Left hindlimb (tissue), 1 donor: ENCODE measurements around the gene WDHD1.
"Not testable (repeated sequence)": the region's sequence is repeated elsewhere in the genome, so short reads cannot be mapped to it uniquely, and the experiment has no call there.

Experiments used
- DNase-seq: peaks from one replicate; pipeline ENCODE4 v3.0.0-alpha.2; 2018

Gene WDHD1

DNA sequence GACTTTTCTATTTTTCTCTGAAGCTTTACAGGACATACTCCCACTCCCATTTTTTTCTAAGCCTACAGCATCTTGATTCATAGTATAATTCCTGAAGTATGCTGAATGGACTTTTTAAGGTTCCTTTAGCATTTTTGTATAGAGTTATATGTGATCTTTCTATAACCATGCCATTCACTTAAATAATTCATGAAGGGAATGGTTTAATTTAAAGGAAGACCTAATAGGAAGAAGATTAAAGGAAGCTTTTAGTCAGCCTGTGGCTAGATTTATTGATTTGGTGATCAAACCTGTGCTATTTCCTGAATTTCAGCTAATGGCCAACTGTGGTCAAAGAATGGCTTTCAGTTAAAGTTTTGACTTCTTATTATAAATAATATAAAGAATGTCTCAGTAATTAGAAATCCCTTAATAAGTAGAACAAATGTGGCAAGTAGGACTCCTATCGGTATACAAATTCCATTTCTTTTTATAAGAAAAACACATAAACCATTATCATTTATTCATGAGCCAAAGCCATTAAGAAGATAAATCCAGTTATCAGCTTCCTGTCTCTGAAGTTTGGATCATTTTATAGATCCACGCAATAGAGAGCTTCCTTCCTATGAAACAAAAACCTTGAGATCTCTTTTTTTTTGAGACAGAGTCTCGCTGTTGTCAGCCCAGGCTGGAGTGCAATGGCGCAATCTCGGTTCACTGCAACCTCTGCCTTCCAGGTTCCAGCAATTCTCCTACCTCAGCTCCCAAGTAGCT lies 20.6 kb upstream of the WDHD1 start:
- DNase-seq: no peak

DNA sequence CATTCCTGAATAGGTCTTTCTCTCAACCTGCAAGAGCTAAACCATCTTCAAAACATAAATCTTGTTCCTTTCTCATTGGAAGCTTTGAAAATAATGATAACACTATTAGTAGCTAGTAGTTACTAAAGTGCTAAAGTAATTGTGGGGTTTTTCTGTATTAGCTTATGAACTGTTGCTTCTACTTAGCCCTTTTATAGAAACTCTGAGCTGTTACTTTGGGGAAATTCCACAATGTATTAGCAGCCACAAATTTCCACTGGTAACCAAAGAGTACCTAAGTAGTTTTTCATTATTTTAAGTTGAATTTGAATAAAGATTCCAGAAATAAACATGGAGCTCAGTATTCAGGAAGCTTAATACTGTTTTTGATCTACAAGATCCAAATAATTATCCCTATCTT lies 18.2 kb upstream of the WDHD1 start:
- no peak for DNase-seq

DNA sequence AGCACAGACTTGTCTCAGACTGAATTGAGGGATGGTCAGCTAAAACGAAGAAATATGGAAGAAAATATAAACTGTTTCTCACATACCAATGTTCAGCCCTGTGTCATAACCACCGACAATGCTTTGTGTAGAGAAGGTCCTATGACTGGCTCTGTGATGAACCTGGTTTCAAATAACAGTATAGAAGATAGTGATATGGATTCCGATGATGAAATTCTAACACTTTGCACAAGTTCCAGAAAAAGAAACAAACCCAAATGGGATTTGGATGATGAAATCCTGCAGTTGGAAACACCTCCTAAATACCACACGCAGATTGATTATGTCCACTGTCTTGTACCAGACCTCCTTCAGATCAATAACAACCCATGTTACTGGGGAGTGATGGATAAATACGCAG lies 16.6 kb upstream of the WDHD1 start:
- DNase-seq: no peak

DNA sequence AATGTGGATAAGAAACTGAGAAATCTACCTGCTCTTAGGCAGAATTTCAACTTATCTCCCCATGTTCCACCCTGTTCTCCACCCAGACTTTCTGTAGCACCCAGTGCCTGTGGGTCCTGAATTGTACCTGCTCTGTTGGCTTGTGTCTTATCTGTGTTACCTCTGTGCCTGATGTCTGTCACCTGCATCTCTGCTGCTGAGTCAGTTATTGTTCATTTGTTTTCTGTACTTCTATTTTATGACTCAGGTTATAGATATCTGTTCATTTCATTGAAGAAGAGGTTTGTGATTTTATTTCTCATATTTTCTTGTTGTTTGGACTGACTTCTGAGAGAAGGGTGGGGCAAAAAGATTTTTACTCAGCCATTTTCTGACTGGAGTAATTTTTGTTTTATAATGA lies 11.8 kb upstream of the WDHD1 start:
- no peak for DNase-seq

DNA sequence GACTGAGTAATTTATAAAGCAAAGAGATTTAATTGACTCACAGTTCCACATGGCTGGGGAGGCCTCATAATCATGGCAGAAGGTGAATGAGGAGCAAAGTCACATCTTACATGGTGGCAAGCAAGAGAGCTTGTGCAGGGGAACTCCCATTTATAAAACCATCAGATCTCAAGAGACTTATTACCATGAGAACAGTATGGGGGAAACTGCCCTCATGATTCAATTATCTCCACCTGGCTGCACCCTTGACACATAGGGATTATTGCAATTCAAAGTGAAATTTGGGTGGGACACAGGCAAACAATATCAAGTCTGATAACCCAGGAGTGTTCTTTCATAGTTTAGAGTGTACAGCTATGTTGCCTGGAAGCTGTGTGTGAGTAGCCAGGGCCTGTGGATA lies 11.1 kb upstream of the WDHD1 start:
- not testable (repeated sequence) for DNase-seq

DNA sequence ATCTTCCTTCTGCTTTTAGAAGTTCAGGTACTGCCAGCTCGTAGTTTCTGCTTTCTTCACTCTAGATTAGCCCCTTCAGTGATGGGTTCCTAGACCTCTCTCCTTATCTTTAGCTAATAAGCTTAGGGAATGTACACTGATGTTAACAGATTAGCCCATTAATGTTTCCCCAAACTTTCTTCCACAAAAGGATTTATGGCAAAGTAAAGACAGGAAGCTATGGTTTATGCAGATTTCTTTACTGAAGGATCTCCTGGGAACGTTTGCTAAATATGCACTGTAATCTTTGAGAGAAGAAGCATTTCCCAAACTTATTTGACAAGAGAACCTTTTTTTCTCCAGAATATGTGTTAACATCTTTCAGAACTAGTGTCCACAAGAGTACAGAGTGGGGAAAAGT lies 4.3 kb upstream of the WDHD1 start:
- no peak for DNase-seq

DNA sequence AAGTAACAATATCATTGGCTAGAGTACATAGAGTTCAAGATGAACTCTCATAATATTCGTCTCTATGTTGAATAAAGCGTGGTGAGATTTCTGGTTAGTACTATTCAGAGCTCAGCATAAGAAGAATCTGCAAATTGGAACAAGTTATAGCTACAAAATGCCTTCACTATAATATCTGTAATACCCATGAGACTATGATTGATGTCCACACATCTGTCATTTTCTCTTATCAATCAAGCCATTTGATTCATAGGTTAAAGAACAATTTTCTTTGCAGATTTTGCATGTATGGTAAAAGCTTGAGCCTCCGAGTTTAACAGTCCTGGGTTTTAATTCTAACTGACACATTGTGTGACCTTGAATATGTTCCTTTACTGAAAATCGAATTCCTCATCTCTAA lies 1.6 kb upstream of the WDHD1 start:
- DNase-seq: no peak

DNA sequence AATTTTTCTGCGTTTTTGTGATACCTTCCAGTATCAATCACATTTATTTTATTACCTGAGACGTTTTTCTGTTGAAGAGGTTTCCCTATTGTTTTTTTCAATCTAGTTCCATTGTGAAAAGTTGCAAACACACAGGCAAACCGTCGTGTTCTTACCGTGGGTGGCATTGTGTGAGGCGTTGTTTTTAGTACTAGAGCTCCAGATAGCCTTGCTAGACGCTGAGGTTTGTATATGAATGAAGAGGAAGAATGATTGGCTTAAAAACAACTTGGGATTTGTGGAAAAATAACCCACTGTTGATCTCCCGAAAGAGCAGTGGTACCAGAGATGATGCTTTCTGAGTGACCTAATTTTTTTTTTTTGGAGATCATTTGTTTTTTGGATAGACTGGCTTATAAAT lies 1.2 kb upstream of the WDHD1 start:
- no peak for DNase-seq

DNA sequence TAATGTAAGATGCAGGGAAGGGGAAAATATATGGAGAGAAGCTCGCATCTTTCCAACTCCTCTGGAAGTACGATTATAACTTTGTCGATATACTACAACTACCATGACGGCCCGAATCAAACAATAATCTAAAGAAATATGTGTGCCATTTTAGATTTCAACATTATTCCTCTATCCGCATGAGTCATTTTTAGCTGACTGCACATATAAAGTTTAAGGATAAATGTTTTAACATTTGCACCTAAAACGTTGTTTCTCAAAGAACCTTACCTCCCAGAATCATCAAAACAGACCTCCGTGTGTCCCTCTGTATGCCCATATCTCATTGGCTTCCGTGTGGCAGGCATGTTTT lies 482 bp downstream of the WDHD1 start:
- no peak for DNase-seq

DNA sequence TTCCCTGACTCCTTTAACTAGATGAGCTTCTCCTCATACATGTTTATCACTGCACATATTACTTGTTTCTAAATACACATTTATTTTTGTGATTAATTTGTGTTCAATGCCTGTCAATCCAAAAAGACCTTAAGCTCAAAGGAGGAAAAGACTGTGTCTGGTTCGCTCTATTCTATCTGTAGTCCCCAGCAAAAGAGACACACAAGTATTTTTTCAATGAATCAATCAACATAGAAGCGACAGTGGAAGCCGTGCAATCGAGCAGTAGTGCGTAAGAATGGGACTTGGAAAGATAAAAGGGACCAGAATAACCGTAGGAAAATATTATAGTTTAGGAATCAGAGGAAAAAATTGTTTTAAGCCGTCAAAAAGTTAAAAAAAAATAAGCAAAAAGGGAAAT lies 951 bp downstream of the WDHD1 start:
- no peak for DNase-seq

DNA sequence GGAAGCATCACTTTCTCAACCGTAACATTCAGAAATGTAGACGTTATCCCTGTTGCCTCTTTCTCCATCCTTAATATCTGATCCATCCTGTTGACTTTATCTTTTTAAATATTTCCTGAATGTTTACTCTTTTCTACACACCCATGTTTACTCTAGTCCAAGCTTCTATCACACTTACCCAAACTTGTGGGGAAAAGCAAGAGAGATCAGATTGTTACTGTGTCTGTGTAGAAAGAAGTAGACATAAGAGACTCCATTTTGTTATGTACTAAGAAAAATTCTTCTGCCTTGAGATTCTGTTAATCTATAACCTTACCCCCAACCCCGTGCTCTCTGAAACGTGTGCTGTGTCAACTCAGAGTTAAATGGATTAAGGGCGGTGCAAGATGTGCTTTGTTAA lies 2.5 kb downstream of the WDHD1 start:
- DNase-seq: not testable (repeated sequence)

DNA sequence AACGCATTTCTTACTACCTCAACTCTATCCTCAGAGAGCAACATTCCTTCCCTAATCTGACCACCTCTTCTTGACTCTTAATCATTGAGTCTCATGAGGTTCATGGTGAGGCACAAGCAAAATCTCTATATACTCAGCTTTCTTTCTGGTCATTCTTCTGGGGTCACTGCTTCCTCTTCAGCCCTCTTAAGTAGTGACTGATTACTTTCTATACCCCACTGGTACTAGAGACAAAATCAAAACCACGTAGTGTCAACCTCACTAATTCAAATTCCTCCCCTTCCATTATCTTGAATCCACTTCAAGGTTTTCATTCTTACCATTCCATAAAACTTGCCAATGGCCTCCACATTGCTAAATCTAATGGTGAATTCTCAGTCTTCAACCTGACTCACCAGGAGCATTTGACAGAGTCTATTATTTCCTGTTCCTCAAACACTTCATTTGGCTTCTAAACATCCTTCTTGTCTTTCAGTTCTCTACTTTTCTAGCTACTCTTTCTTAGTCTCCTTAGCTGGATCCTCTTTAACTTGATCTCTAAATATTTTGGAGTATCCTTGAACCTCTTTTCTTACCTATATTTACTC lies 6.8 kb downstream of the WDHD1 start:
- no peak for DNase-seq

DNA sequence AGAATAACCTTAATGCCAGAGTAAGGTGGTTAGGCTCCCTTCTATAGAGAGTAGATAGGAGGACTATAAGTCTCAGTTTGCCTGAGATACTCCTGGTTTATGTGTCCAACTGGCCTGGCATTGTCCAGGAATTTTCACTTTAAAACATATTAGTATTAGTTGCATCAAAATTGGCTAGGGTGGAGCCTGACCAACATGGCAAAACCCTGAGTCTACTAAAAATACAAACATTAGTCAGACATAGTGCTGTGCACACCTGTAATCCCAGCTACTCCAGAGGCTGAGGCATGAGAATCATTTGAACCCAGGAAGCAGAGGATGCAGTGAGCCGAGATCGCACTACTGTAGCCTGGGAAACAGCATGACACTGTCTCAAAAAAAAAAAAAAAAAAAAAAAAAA lies 11.9 kb downstream of the WDHD1 start:
- DNase-seq: no peak

DNA sequence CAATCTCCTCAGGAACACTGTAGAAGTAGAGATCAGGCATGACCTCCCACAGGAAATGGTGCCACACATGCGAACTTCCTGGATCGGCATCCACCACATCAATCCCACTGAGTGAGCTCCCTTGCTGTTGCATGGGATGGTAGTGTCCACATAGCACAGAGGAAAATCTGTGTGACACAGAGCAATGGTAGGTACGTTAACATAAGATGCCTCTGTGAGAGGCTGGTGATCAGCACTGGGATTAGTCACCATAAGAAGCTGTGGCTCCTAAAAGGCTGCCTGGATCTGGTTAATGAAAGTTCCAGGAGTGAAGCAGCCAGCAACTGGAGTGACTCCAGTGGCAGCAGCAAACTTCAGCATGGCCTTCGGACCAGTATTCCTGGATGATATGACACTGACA lies 21.8 kb downstream of the WDHD1 start:
- no peak for DNase-seq

DNA sequence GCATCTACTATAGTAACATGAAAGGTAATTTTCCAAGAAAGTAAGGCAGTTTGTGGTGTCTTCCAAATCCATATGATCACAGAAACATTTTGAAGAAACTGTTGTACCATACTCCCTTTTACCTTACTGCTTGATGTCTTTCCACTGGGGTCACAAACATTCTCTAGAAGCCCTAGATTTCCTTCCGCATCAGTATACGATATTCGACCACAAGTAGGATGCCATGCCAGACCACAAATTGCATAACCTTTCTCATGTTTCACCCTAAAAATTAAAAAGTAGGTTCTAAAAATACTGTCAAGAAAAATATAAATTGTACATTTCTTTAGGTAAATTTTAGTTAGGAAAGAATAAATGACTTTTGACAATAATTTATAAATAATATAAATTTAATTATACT lies 26.5 kb downstream of the WDHD1 start:
- no peak for DNase-seq

DNA sequence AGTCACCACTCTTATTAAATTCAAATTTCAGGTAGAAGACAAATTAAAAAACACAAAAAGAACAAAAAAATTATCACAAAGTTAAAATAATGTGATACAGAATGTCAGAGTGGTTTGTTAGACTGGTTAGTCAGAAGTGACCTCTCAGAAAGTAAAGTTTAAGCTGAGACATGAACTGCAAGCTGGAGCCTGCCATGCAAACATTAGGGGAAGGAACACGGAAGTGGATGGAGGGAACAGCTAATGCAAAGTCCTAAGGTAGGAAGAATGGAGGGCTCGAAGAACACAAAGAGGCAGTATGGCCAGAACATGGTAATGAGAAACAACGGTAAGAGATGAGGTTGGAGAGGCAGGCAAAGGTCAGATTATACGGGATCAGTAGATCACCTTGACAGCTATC lies 41.7 kb downstream of the WDHD1 start:
- DNase-seq: no peak

DNA sequence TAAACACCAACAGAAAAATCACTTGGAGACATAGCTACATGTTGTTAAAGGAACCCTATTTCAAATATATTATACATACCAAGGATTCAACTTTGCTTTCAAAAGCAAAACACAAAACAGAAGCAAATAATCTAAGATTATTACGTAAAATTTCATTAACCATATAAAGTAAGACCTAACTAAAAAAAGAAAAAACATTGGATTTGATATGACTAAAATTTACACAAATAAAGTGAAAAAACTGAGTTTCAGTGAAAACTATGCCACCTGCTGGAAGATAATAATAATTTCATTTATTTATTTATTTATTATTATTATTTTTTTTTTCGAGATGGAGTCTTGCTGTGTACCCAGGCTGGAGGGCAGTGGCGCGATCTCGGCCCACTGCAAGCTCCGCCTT lies 45.2 kb downstream of the WDHD1 start:
- DNase-seq: no peak

DNA sequence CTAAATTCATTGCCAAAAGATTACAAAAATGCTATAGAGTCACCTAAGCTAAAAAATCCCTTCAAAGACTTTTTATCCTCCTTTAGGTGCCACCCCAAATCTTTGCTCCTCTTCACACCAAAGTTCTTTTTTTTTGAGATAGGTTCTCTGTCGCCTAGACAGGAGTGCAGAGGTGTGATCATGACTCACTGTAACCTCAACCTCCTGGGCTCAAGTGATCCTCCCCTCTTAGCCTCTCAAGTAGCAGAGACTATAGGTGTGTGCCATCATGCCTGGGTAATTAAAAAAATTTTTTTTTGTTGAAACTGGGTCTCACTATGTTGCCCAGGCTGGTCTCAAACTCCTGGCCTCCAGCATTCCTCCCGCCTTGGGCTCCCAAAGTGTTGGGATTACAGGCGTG lies 47.9 kb downstream of the WDHD1 start:
- no peak for DNase-seq

DNA sequence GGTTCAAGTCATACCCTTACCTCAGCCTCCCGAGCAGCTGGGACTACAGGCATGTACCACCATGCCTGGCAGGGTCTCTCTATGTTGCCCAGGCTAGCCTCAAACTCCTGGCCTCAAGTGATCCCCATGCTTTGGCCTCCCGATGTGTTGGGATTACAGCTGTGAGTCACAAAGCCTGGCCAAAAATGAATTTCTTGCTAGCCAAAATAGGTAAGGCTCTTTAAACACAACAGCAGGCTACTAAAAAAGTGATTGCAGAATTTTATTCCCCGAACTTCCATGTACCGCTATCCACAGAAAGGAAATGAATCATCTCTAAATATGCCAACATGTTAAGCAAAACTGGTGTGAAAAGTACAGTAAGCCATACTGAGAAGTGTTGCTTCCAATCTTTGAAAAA lies 50.6 kb downstream of the WDHD1 start:
- DNase-seq: no peak

DNA sequence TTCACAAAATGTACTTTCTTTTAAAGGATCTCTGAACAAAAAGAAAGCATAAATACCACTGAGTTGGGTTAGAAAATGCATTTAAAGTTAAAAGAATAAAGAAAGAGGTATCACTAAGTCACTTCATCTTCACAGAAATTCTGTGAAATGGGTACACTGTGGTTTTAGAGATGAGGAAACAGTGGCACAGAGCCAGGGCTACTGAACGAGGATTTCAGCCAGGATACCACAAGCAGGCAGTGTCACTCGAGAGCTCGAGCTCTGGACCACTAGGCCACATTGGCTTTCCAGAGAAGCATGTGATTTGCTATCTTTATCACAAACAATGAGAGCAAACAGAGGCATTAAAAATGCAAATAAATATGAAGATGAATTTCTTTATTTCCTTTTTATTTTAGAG lies 51.0 kb downstream of the WDHD1 start:
- no peak for DNase-seq

DNA sequence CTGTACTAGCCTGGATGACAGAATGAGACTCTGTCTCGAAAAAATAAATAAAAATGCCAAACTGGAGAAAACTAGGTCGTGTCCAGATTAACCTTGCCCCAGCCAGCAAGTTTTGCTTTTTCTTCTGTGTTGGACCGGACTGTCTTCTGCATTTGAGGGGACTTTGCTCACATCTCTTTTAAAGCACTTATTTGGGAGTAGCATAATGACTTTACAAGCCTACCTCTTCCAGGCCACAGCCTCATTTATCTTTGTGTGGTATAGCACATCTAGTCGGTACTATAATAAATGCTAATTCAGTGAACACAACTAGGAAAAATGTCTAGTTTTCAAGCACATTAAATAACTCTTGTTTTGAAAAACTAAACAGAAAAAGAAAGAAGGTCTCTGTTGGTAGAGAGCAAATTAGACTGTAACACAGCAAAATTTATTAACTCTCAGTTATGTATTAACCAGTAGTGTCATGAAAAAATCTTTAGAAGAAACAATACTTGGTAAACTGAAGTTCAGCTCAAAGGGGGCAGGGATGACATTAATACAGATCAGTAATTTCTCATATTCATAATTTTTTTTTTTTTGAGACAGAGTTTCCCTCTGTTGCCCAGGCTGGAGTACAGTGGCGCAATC lies 52.0 kb downstream of the WDHD1 start:
- DNase-seq: no peak

DNA sequence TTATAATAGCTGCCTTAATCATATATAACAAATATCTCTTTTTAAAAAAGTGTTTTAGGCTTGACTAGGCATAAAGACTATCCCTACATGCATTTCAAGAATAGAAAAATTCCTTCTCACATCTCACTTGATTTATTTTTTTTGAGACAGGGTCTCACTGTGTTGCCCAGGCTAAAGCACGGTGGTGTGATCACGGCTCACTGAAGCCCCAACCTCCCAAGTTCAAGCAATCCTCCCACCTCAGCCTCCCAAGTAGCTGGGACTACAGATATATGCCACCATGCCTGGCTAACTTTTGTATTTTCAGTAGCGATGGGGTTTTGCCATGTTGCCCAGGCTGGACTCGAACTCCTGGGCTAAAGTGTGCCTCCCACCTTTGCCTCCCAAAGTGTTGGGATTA lies 59.4 kb downstream of the WDHD1 start:
- DNase-seq: no peak

DNA sequence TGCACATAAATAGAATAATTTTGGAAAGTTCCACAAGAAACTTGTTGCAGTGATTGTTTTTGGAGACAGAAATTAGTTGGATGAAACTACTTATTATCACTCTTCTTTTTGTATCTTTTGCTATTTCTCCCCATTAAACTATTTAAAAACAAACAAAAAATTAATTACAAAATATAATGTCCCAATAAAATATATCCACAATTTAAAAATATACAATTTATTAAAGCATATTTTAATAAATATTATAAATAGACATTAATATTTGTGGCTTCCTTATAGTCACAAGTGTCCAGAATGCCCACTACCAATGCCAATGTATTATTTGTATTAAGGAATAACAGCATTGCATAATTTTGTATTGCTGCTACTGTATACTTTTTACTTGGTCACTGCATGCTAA lies 71.8 kb downstream of the WDHD1 start:
- no peak for DNase-seq

DNA sequence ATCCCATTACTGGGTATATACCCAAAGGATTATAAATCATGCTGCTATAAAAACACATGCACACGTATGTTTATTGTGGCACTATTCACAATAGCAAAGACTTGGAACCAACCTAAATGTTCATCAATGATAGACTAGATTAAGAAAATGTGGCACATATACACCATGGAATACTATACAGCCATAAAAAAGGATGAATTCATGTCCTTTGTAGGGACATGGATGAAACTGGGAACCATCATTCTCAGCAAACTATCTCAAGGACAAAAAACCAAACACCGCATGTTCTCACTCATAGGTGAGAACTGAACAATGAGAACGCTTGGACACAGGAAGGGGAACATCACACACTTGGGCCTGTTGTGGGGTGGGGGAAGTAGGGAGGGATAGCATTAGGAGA lies 73.3 kb downstream of the WDHD1 start:
- not testable (repeated sequence) for DNase-seq

DNA sequence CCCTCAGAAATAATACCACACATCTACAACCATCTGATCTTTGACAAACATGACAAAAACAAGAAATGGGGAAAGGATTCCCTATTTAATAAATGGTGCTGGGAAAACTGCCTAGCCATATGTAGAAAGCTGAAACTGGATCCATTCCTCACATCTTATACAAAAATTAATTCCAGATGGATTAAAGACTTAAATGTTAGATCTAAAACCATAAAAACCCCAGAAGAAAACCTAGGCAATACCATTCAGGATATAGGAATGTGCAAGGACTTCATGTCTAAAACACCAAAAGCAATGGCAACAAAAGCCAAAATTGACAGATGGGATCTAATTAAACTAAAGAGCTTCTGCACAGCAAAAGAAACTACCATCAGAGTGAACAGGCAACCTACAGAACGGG lies 74.1 kb downstream of the WDHD1 start:
- not testable (repeated sequence) for DNase-seq
